ENCODE measurements around the gene ST8SIA5.

The ST8SIA5 gene

GRCh38 chr18:46639386-46639785 is 117.5 kb downstream of the ST8SIA5 start:
- intact Hi-C loops (cut with DNase I): no loop called here

GRCh38 chr18:46636040-46636630 is 120.7 kb downstream of the ST8SIA5 start:
- intact Hi-C loops (cut with DNase I): no loop called here
- DNase-seq: no peak

More at GRCh38 chr18:46639386-46639785, 117.5 kb downstream of the ST8SIA5 start:
- DNase-seq: no peak

GRCh38 chr18:46632401-46633071 is 124.3 kb downstream of the ST8SIA5 start:
- peak in 8 of 10 donors; percentile 23 to 95 (median 64) for DNase-seq
- intact Hi-C loops (cut with DNase I): no loop called here

GRCh38 chr18:46630991-46631390 is 125.9 kb downstream of the ST8SIA5 start:
- intact Hi-C loops (cut with DNase I): no loop called here
- no peak for DNase-seq

GRCh38 chr18:46630160-46630559 is 126.7 kb downstream of the ST8SIA5 start:
- intact Hi-C loops (cut with DNase I): no loop called here

GRCh38 chr18:46629361-46629760 is 127.5 kb downstream of the ST8SIA5 start:
- no peak for DNase-seq
- intact Hi-C loops (cut with DNase I): no loop called here

More at GRCh38 chr18:46630160-46630559, 126.7 kb downstream of the ST8SIA5 start:
- DNase-seq: no peak

- DNase-seq: peak in 1 of 10 donors; percentile 72
- intact Hi-C loops (cut with DNase I): no loop called here
Measured at GRCh38 chr18:46628206-46628605, 128.6 kb downstream of the ST8SIA5 start.

GRCh38 chr18:46627136-46627535 is 129.7 kb downstream of the ST8SIA5 start:
- intact Hi-C loops (cut with DNase I): no loop called here
- no peak for DNase-seq

- intact Hi-C loops (cut with DNase I): no loop called here
- no peak for DNase-seq
Measured at GRCh38 chr18:46625069-46625468, 131.8 kb downstream of the ST8SIA5 start.

GRCh38 chr18:46624127-46624526 is 132.7 kb downstream of the ST8SIA5 start:
- peak in 7 of 10 donors; percentile 21 to 89 (median 38) for DNase-seq
- intact Hi-C loops (cut with DNase I): no loop called here

GRCh38 chr18:46623541-46623940 is 133.3 kb downstream of the ST8SIA5 start:
- intact Hi-C loops (cut with DNase I): no loop called here
- peak in 8 of 10 donors; percentile 66 to 96 (median 79) for DNase-seq

GRCh38 chr18:46622999-46623398 is 133.9 kb downstream of the ST8SIA5 start:
- no peak for DNase-seq
- intact Hi-C loops (cut with DNase I): no loop called here

GRCh38 chr18:46622451-46622850 is 134.4 kb downstream of the ST8SIA5 start:
- intact Hi-C loops (cut with DNase I): no loop called here
- DNase-seq: no peak

- no peak for DNase-seq
- intact Hi-C loops (cut with DNase I): no loop called here
Measured at GRCh38 chr18:46621871-46622270, 135.0 kb downstream of the ST8SIA5 start.

- DNase-seq: no peak
- intact Hi-C loops (cut with DNase I): no loop called here
Measured at GRCh38 chr18:46621111-46621766, 135.6 kb downstream of the ST8SIA5 start.

GRCh38 chr18:46619559-46619958 is 137.3 kb downstream of the ST8SIA5 start:
- no peak for DNase-seq
- intact Hi-C loops (cut with DNase I): no loop called here

All from posterior cingulate gyrus (tissue), 11 donors.